Vagina (tissue), 2 donors: Measurements from ENCODE around the gene CHST9.

ENCODE experiments used
- POLR2A ChIP-seq, 2 donors: fragments of 450-650 bp; IDR thresholded peaks; one replicate each; pipeline ENCODE4 v1.6.1; 2017; ENCODE audit warnings: antibody characterized with exemption in 2 of 2, mild to moderate bottlenecking in 2 of 2, moderate library complexity in 2 of 2
- POLR2AphosphoS5 ChIP-seq, 2 donors: sonication (generic); formaldehyde crosslinking; IDR thresholded peaks; one replicate each; pipeline ENCODE4 v1.9.0; 2017; ENCODE audit warnings: antibody characterized with exemption in 2 of 2, mild to moderate bottlenecking in 2 of 2, low read depth in 1 of 2; ENCODE audit not compliant: insufficient read depth in 1 of 2
- TF ChIP-seq, protein P1 (sequence below), 3 experiments: fragments of 450-650 bp in 2 of 3; fragments of 200-600 bp in 1 of 3; sonication (generic) in 1 of 3; IDR thresholded peaks; one replicate each; pipeline ENCODE4 v1.5.1; 2017 to 2019; ENCODE audit warnings: antibody characterized with exemption in 3 of 3, mild to moderate bottlenecking in 2 of 3, moderate library complexity in 2 of 3

DNA sequence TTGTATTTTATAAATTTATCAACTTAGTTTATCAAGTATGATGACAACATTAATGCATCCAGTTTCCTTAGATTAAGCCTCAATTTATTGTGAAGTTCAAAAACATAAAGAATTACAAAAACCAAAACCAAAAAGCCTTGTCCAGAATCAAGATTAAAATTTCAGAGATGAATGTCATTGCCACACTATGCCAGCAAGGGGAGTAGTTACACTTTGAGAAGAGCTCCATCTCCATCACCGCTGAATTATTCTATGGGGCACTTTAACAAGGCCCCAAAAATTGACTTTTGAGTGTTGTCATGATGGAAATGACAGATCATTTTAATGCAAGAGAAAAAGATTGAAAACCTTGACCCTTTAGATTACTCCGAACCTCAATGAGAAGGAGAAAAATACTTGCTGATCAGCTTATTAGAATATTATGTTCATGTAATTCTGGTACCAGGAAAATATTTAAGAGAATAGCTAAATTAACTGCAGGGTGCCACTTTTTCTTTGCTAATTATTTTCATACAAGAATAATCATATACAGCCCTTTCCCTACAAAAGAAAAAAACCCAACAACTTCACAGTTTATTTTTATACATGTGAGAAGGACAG, 167.1 kb downstream of the CHST9 start:
- TF ChIP-seq, protein P1, sequence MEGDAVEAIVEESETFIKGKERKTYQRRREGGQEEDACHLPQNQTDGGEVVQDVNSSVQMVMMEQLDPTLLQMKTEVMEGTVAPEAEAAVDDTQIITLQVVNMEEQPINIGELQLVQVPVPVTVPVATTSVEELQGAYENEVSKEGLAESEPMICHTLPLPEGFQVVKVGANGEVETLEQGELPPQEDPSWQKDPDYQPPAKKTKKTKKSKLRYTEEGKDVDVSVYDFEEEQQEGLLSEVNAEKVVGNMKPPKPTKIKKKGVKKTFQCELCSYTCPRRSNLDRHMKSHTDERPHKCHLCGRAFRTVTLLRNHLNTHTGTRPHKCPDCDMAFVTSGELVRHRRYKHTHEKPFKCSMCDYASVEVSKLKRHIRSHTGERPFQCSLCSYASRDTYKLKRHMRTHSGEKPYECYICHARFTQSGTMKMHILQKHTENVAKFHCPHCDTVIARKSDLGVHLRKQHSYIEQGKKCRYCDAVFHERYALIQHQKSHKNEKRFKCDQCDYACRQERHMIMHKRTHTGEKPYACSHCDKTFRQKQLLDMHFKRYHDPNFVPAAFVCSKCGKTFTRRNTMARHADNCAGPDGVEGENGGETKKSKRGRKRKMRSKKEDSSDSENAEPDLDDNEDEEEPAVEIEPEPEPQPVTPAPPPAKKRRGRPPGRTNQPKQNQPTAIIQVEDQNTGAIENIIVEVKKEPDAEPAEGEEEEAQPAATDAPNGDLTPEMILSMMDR (IDR thresholded peaks at IDR 0.05), result peak in 1 of 3 experiments; percentile 32
- TF ChIP-seq POLR2AphosphoS5 (IDR thresholded peaks at IDR 0.05; ENCODE audit: insufficient read depth in 1 of 2, low read depth in 1 of 2) (no peak), POLR2A (IDR thresholded peaks at IDR 0.05) (no peak)
